SHP77 (cell line): Measurements from ENCODE around the gene NLRC5.
"Not testable (repeated sequence)": the region's sequence is repeated elsewhere in the genome, so short reads cannot be mapped to it uniquely, and the experiment has no call there.

Experiments used
- DNase-seq, 2 experiments: peaks; one replicate each; lab custom pipeline; 2025; lab: John Stamatoyannopoulos, UW

The NLRC5 gene

GRCh38 chr16:57102888-57103851 lies 113.8 kb downstream of the NLRC5 start:
- no peak for DNase-seq

- no peak for DNase-seq
Measured at GRCh38 chr16:57104706-57105105, 115.3 kb downstream of the NLRC5 start.

- no peak for DNase-seq
Measured at GRCh38 chr16:57105184-57105583, 115.8 kb downstream of the NLRC5 start.

- no peak for DNase-seq
Measured at GRCh38 chr16:57106767-57107166, 117.4 kb downstream of the NLRC5 start.

- DNase-seq = no peak
Measured at GRCh38 chr16:57107321-57107922, 118.1 kb downstream of the NLRC5 start.

GRCh38 chr16:57108432-57108831 lies 119.1 kb downstream of the NLRC5 start:
- DNase-seq = no peak

GRCh38 chr16:57109259-57110105 lies 120.1 kb downstream of the NLRC5 start:
- DNase-seq = not testable (repeated sequence)

GRCh38 chr16:57110937-57111336 lies 121.6 kb downstream of the NLRC5 start:
- DNase-seq = no peak

- no peak for DNase-seq
Measured at GRCh38 chr16:57111420-57111819, 122.1 kb downstream of the NLRC5 start.

GRCh38 chr16:57112403-57113041 lies 123.2 kb downstream of the NLRC5 start:
- DNase-seq = no peak

- no peak for DNase-seq
Measured at GRCh38 chr16:57113042-57113453, 123.7 kb downstream of the NLRC5 start.

GRCh38 chr16:57113664-57114063 lies 124.3 kb downstream of the NLRC5 start:
- no peak for DNase-seq

GRCh38 chr16:57115168-57115513 lies 125.8 kb downstream of the NLRC5 start:
- DNase-seq = no peak

GRCh38 chr16:57115514-57116182 lies 126.3 kb downstream of the NLRC5 start:
- no peak for DNase-seq

- no peak for DNase-seq
Measured at GRCh38 chr16:57118461-57119084, 129.2 kb downstream of the NLRC5 start.

- no peak for DNase-seq
Measured at GRCh38 chr16:57123216-57123973, 134.0 kb downstream of the NLRC5 start.

- DNase-seq = no peak
Measured at GRCh38 chr16:57123974-57124674, 134.8 kb downstream of the NLRC5 start.

- no peak for DNase-seq
Measured at GRCh38 chr16:57125376-57125775, 136.0 kb downstream of the NLRC5 start.

GRCh38 chr16:57125969-57126368 lies 136.6 kb downstream of the NLRC5 start:
- no peak for DNase-seq
